ENCODE measurements around the gene CDKN2B. TPM values are rescaled to one million over a fixed set of nuclear protein-coding genes. Genes with fewer than 3 reads are reported as not detected.

Gene CDKN2B
- total RNA-seq, 1 experiment from 2014 or later: 0.05 TPM

GRCh38 chr9:21984101-21984500 lies 25.0 kb downstream of the CDKN2B start:
- H3K27me3 ChIP-seq (ENCODE audit: control insufficient read depth, insufficient read depth, low read length): no peaks in the 10 kb centered on the region
- TF ChIP-seq POLR2AphosphoS5 (IDR thresholded peaks at IDR 0.05; ENCODE audit: low read depth, low read length): no peak
- TF ChIP-seq SIN3A (IDR thresholded peaks at IDR 0.05; ENCODE audit: borderline replicate concordance, insufficient read depth, low read depth, low read length): no peak
- TF ChIP-seq, protein P1, sequence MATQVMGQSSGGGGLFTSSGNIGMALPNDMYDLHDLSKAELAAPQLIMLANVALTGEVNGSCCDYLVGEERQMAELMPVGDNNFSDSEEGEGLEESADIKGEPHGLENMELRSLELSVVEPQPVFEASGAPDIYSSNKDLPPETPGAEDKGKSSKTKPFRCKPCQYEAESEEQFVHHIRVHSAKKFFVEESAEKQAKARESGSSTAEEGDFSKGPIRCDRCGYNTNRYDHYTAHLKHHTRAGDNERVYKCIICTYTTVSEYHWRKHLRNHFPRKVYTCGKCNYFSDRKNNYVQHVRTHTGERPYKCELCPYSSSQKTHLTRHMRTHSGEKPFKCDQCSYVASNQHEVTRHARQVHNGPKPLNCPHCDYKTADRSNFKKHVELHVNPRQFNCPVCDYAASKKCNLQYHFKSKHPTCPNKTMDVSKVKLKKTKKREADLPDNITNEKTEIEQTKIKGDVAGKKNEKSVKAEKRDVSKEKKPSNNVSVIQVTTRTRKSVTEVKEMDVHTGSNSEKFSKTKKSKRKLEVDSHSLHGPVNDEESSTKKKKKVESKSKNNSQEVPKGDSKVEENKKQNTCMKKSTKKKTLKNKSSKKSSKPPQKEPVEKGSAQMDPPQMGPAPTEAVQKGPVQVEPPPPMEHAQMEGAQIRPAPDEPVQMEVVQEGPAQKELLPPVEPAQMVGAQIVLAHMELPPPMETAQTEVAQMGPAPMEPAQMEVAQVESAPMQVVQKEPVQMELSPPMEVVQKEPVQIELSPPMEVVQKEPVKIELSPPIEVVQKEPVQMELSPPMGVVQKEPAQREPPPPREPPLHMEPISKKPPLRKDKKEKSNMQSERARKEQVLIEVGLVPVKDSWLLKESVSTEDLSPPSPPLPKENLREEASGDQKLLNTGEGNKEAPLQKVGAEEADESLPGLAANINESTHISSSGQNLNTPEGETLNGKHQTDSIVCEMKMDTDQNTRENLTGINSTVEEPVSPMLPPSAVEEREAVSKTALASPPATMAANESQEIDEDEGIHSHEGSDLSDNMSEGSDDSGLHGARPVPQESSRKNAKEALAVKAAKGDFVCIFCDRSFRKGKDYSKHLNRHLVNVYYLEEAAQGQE (IDR thresholded peaks at IDR 0.05; ENCODE audit: insufficient read depth in 1 of 2, low read depth in 2 of 2, low read length in 1 of 2): no peak
- no TSS peak for BruUV-seq (replicated peaks)
- POLR2A ChIA-PET: no interaction called here
- H3K9me3 ChIP-seq (ENCODE audit: control insufficient read depth, insufficient read depth, low read depth, low read length): no peaks in the 10 kb centered on the region
- no peak for DNase-seq (ENCODE audit: low read depth, low spot score)
- in situ Hi-C loops (cut with HindIII; ENCODE audit: low pct_unique_long_range_greater_than_20kb, low sequenced_read_pairs): no loop called here
- CTCF ChIA-PET: no interaction called here
- no peaks in the 10 kb centered on the region for H3K36me3 ChIP-seq (ENCODE audit: control insufficient read depth, insufficient read depth, low read length)
- no peak for ATAC-seq
- H3K27ac ChIP-seq (ENCODE audit: low read length): no peak overlapping the region
- intact Hi-C loops (cut with micrococcal nuclease; ENCODE audit: unreplicated experiment): no loop called here
- H3K4me1 ChIP-seq (ENCODE audit: control insufficient read depth, insufficient read depth, low read length): no peaks in the 10 kb centered on the region
- no peak overlapping the region for H3K4me3 ChIP-seq (ENCODE audit: low read depth in 2 of 2, low read length in 2 of 2)

GRCh38 chr9:21983561-21983935 lies 25.6 kb downstream of the CDKN2B start:
- H3K27ac ChIP-seq (ENCODE audit: low read length): no peak overlapping the region
- DNase-seq (ENCODE audit: low read depth, low spot score): no peak
- intact Hi-C loops (cut with micrococcal nuclease; ENCODE audit: unreplicated experiment) (no loop called here), in situ Hi-C loops (cut with HindIII; ENCODE audit: low pct_unique_long_range_greater_than_20kb, low sequenced_read_pairs) (no loop called here)
- H3K36me3 ChIP-seq (ENCODE audit: control insufficient read depth, insufficient read depth, low read length): no peaks in the 10 kb centered on the region
- no peaks in the 10 kb centered on the region for H3K4me1 ChIP-seq (ENCODE audit: control insufficient read depth, insufficient read depth, low read length)
- no peaks in the 10 kb centered on the region for H3K9me3 ChIP-seq (ENCODE audit: control insufficient read depth, insufficient read depth, low read depth, low read length)
- TF ChIP-seq TCF7L2 (IDR thresholded peaks at IDR 0.05; ENCODE audit: low read depth, low read length) (no peak), POLR2AphosphoS5 (IDR thresholded peaks at IDR 0.05; ENCODE audit: low read depth, low read length) (no peak), SIN3A (IDR thresholded peaks at IDR 0.05; ENCODE audit: borderline replicate concordance, insufficient read depth, low read depth, low read length) (no peak)
- TF ChIP-seq, protein P1 (IDR thresholded peaks at IDR 0.05; ENCODE audit: insufficient read depth in 1 of 2, low read depth in 2 of 2, low read length in 1 of 2): no peak
- TF ChIP-seq, protein P2, sequence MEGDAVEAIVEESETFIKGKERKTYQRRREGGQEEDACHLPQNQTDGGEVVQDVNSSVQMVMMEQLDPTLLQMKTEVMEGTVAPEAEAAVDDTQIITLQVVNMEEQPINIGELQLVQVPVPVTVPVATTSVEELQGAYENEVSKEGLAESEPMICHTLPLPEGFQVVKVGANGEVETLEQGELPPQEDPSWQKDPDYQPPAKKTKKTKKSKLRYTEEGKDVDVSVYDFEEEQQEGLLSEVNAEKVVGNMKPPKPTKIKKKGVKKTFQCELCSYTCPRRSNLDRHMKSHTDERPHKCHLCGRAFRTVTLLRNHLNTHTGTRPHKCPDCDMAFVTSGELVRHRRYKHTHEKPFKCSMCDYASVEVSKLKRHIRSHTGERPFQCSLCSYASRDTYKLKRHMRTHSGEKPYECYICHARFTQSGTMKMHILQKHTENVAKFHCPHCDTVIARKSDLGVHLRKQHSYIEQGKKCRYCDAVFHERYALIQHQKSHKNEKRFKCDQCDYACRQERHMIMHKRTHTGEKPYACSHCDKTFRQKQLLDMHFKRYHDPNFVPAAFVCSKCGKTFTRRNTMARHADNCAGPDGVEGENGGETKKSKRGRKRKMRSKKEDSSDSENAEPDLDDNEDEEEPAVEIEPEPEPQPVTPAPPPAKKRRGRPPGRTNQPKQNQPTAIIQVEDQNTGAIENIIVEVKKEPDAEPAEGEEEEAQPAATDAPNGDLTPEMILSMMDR (IDR thresholded peaks at IDR 0.05): no peak
- H3K4me3 ChIP-seq (ENCODE audit: low read depth in 2 of 2, low read length in 2 of 2): no peak overlapping the region
- BruUV-seq (replicated peaks): no TSS peak
- no peak for ATAC-seq
- ChIA-PET CTCF (no interaction called here), POLR2A (no interaction called here)
- H3K27me3 ChIP-seq (ENCODE audit: control insufficient read depth, insufficient read depth, low read length): no peaks in the 10 kb centered on the region
